HepG2 (cell line): Measurements from ENCODE around the gene SEPTIN10. TPM values are rescaled to one million over a fixed set of nuclear protein-coding genes. Genes with fewer than 3 reads are reported as not detected.

ENCODE experiments used
- ATF7-NPFF ChIP-seq: sonication (generic); formaldehyde crosslinking; IDR thresholded peaks from 2 replicates; pipeline ENCODE4 v1.8.1; 2023; ENCODE audit warnings: mild to moderate bottlenecking, low read depth, missing genetic modification reagents, moderate library complexity
- ELF1 ChIP-seq: sonication (generic); formaldehyde crosslinking; IDR thresholded peaks from 2 replicates; pipeline ENCODE4 v1.4.0; 2020; ENCODE audit warnings: missing genetic modification reagents
- HDAC2 ChIP-seq: sonication (generic); formaldehyde crosslinking; IDR thresholded peaks from 2 replicates; pipeline ENCODE4 v1.4.0; 2020; ENCODE audit warnings: missing genetic modification reagents
- JUN ChIP-seq: sonication (generic); formaldehyde crosslinking; IDR thresholded peaks from 2 replicates; pipeline ENCODE4 v1.4.0; 2020; ENCODE audit warnings: mild to moderate bottlenecking, missing genetic modification reagents
- KMT2A ChIP-seq: sonication (generic); formaldehyde crosslinking; IDR thresholded peaks from 2 replicates; pipeline ENCODE4 v1.4.0; 2020; ENCODE audit warnings: missing genetic modification reagents
- PHF8 ChIP-seq: sonication (generic); formaldehyde crosslinking; IDR thresholded peaks from 2 replicates; pipeline ENCODE4 v1.5.0; 2020; ENCODE audit warnings: missing genetic modification reagents
- SAP130 ChIP-seq: IDR thresholded peaks from 2 replicates; pipeline ENCODE4 v1.6.1; 2016; ENCODE audit warnings: low read depth
- SYNCRIP ChIP-seq: fragments of 200-400 bp; formaldehyde crosslinking; IDR thresholded peaks from 2 replicates; pipeline ENCODE4 v1.6.1; 2018; ENCODE audit warnings: mild to moderate bottlenecking, low read depth, low read length; ENCODE audit not compliant: insufficient read depth
- THYN1 ChIP-seq: sonication (generic); formaldehyde crosslinking; IDR thresholded peaks from 2 replicates; pipeline ENCODE4 v1.8.1; 2023; ENCODE audit warnings: low read depth, mild to moderate bottlenecking, moderate library complexity, missing genetic modification reagents, borderline replicate concordance
- ZMYM3 ChIP-seq: sonication (generic); formaldehyde crosslinking; IDR thresholded peaks from 2 replicates; pipeline ENCODE4 v1.5.1; 2020; ENCODE audit warnings: mild to moderate bottlenecking, missing genetic modification reagents
- ZNF160 ChIP-seq: sonication (generic); formaldehyde crosslinking; IDR thresholded peaks from 2 replicates; pipeline ENCODE4 v1.8.0; 2022; ENCODE audit warnings: mild to moderate bottlenecking, inconsistent platforms, missing genetic modification reagents
- ZNF230 ChIP-seq: sonication (generic); formaldehyde crosslinking; IDR thresholded peaks from 2 replicates; pipeline ENCODE4 v1.4.0; 2020; ENCODE audit warnings: mild to moderate bottlenecking, missing genetic modification reagents
- ZNF737 ChIP-seq: sonication (generic); formaldehyde crosslinking; IDR thresholded peaks from 2 replicates; pipeline ENCODE4 v1.5.0; 2020; ENCODE audit warnings: missing genetic modification reagents, mild to moderate bottlenecking, borderline replicate concordance
- ZNF775 ChIP-seq: sonication (generic); formaldehyde crosslinking; IDR thresholded peaks from 2 replicates; pipeline ENCODE4 v1.4.0; 2020; ENCODE audit warnings: missing genetic modification reagents, mild to moderate bottlenecking, moderate library complexity, borderline replicate concordance
- ZNF782 ChIP-seq: sonication (generic); formaldehyde crosslinking; IDR thresholded peaks from 2 replicates; pipeline ENCODE4 v1.4.0; 2020; ENCODE audit warnings: missing genetic modification reagents, mild to moderate bottlenecking, borderline replicate concordance
- polyA plus RNA-seq, 8 experiments: library from polyadenylated mRNA; depleted of rRNA in 3 of 8; stranded (reverse) in 7 of 8; unstranded in 1 of 8; fragments of >200 nt; fragmentation: Illumina TruSeq in 4 of 8; extraction: Trizol in 4 of 8; gene quantifications; 2 replicates each; pipeline versions ENCODE4 v1.2.1 to v1.2.3, GENCODE V29; 2011 to 2016; ENCODE audit warnings: low read depth in 4 of 8, missing spikeins in 1 of 8, mixed read lengths in 1 of 8; ENCODE audit not compliant: insufficient read depth in 1 of 8
- total RNA-seq, 5 experiments: library from RNA; depleted of rRNA; stranded (reverse); fragments of >200 nt; fragmentation: Illumina TruSeq; extraction: Trizol; gene quantifications; 2 replicates each; pipeline ENCODE4 v1.2.3, GENCODE V29; 2016; ENCODE audit warnings: low read depth in 1 of 5
- TF ChIP-seq, protein P1 (sequence below), 2 experiments: IDR thresholded peaks; 2 replicates each; pipeline ENCODE4 v1.6.1; 2011 to 2012; ENCODE audit warnings: low read length in 2 of 2, borderline replicate concordance in 1 of 2, low read depth in 1 of 2, mild to moderate bottlenecking in 1 of 2, moderate library complexity in 1 of 2
- TF ChIP-seq, protein P2 (sequence below): sonication (generic); formaldehyde crosslinking; IDR thresholded peaks from 2 replicates; pipeline ENCODE4 v1.5.0; 2020; ENCODE audit warnings: missing genetic modification reagents
- TF ChIP-seq, protein P3 (sequence below), 2 experiments: fragments of 450-650 bp in 1 of 2; sonication (generic) in 1 of 2; formaldehyde crosslinking; IDR thresholded peaks; 2 replicates each; pipeline versions ENCODE4 v1.5.0 to v1.8.0; 2020 to 2022; ENCODE audit warnings: mild to moderate bottlenecking in 1 of 2, missing genetic modification reagents in 1 of 2

SEPTIN10 gene
- total and polyA plus RNA-seq, 2 of the 13 experiments (the other 11 are each of a cell fraction or from before 2014, with no cell fraction given): 45.8 to 67.5 TPM

DNA sequence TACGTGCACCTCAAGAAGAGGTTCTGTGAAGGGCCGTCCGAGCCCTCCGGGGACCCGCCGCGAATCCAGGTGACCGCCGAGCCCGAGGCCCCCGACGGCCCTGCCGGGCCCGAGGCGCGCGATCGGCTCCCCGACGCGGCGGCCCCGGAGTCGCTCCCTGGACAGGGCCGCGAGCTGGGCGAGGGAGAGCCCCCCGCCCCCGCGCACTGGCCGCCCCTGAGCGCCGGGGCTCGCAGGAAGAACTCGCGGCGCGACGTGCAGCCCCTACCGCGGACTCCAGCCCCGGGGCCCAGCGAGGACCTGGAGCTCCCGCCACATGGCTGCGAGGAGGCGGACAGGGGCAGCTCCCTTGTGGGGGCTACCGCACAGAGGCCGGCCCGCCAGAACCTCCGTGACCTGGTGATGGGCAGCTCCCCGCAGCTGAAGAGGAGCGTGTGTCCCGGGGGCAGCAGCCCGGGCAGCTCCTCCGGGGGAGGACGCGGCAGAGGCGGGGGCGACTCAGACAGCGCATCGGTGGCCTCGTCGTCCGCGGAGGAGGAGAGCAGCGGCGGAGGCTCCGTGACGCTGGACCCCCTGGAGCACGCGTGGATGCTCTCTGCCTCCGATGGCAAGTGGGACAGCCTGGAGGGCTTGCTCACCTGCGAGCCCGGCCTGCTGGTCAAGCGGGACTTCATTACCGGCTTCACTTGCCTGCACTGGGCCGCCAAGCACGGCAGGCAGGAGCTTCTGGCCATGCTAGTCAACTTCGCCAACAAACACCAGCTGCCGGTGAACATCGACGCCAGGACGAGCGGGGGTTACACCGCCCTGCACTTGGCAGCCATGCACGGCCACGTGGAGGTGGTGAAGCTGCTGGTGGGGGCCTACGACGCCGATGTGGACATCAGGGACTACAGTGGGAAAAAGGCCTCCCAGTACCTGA is 1.2 kb upstream of the SEPTIN10 start (continued):
- TF ChIP-seq SYNCRIP (no peak), ZNF737 (CRISPR knock-in tag) (0 out of 2 replicates have a peak, but pooled peaks have one; percentile 22), ZNF230 (CRISPR knock-in tag) (peak; percentile 97; the same call in 1 of the 2 replicates), THYN1 (CRISPR knock-in tag) (no peak), KMT2A (CRISPR knock-in tag) (peak; percentile 76), PHF8 (CRISPR knock-in tag) (peak; percentile 73), SAP130 (CRISPR knock-in tag) (peak; percentile 8), ZMYM3 (CRISPR knock-in tag) (0 out of 2 replicates have a peak, but pooled peaks have one; percentile 20), ATF7-NPFF (0 out of 2 replicates have a peak, but pooled peaks have one; percentile 27), HDAC2 (CRISPR knock-in tag) (peak; percentile 20; the same call in 1 of the 2 replicates), ZNF160 (peak; percentile 85), ZNF775 (CRISPR knock-in tag) (peak; percentile 80; the same call in 1 of the 2 replicates), ELF1 (CRISPR knock-in tag) (0 out of 2 replicates have a peak, but pooled peaks have one; percentile 10), ZNF782 (CRISPR knock-in tag) (peak; percentile 96), JUN (CRISPR knock-in tag) (no peak; the same call in 1 of the 2 replicates)
- TF ChIP-seq, protein P1, sequence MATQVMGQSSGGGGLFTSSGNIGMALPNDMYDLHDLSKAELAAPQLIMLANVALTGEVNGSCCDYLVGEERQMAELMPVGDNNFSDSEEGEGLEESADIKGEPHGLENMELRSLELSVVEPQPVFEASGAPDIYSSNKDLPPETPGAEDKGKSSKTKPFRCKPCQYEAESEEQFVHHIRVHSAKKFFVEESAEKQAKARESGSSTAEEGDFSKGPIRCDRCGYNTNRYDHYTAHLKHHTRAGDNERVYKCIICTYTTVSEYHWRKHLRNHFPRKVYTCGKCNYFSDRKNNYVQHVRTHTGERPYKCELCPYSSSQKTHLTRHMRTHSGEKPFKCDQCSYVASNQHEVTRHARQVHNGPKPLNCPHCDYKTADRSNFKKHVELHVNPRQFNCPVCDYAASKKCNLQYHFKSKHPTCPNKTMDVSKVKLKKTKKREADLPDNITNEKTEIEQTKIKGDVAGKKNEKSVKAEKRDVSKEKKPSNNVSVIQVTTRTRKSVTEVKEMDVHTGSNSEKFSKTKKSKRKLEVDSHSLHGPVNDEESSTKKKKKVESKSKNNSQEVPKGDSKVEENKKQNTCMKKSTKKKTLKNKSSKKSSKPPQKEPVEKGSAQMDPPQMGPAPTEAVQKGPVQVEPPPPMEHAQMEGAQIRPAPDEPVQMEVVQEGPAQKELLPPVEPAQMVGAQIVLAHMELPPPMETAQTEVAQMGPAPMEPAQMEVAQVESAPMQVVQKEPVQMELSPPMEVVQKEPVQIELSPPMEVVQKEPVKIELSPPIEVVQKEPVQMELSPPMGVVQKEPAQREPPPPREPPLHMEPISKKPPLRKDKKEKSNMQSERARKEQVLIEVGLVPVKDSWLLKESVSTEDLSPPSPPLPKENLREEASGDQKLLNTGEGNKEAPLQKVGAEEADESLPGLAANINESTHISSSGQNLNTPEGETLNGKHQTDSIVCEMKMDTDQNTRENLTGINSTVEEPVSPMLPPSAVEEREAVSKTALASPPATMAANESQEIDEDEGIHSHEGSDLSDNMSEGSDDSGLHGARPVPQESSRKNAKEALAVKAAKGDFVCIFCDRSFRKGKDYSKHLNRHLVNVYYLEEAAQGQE (IDR thresholded peaks at IDR 0.05; ENCODE audit: borderline replicate concordance in 1 of 2, low read depth in 1 of 2, low read length in 2 of 2): no peak; a peak in 1 of 4 replicates
- TF ChIP-seq, protein P2, sequence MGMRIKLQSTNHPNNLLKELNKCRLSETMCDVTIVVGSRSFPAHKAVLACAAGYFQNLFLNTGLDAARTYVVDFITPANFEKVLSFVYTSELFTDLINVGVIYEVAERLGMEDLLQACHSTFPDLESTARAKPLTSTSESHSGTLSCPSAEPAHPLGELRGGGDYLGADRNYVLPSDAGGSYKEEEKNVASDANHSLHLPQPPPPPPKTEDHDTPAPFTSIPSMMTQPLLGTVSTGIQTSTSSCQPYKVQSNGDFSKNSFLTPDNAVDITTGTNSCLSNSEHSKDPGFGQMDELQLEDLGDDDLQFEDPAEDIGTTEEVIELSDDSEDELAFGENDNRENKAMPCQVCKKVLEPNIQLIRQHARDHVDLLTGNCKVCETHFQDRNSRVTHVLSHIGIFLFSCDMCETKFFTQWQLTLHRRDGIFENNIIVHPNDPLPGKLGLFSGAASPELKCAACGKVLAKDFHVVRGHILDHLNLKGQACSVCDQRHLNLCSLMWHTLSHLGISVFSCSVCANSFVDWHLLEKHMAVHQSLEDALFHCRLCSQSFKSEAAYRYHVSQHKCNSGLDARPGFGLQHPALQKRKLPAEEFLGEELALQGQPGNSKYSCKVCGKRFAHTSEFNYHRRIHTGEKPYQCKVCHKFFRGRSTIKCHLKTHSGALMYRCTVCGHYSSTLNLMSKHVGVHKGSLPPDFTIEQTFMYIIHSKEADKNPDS (CRISPR knock-in tag): peak; percentile 84
- TF ChIP-seq, protein P3, sequence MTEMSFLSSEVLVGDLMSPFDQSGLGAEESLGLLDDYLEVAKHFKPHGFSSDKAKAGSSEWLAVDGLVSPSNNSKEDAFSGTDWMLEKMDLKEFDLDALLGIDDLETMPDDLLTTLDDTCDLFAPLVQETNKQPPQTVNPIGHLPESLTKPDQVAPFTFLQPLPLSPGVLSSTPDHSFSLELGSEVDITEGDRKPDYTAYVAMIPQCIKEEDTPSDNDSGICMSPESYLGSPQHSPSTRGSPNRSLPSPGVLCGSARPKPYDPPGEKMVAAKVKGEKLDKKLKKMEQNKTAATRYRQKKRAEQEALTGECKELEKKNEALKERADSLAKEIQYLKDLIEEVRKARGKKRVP (CRISPR knock-in tag; IDR thresholded peaks at IDR 0.05): peak in 1 of 2 experiments; percentile 15; a peak in 1 of 4 replicates
